ENCODE results near the gene TIAM2. TPM values are rescaled to one million over a fixed set of nuclear protein-coding genes. Genes with fewer than 3 reads are reported as not detected.

TIAM2 gene
- total and polyA plus RNA-seq, 2 experiments from 2014 or later, result 14.2 to 24.4 TPM

- Histone ChIP-seq H3F3A (replicated peaks; ENCODE audit: low read depth) (peaks cover 3% of the 10 kb centered on the region; the same call in 1 of the 2 replicates), H3K4me1 (ENCODE audit: insufficient read depth) (no peaks in the 10 kb centered on the region), H2AFZ (no peak overlapping the region), H3K9me2 (ENCODE audit: insufficient read depth) (no peaks in the 10 kb centered on the region), H3K36me3 (ENCODE audit: insufficient read depth) (no peaks in the 10 kb centered on the region), H3K27me3 (ENCODE audit: insufficient read depth) (no peaks in the 10 kb centered on the region), H3K4me2 (no peak overlapping the region), H3K4me3 (no peak overlapping the region), H4K20me1 (replicated peaks; ENCODE audit: insufficient read depth) (no peaks in the 10 kb centered on the region), H3K27ac (ENCODE audit: low read depth) (no peak overlapping the region), H3K79me2 (replicated peaks; ENCODE audit: insufficient read depth) (no peaks in the 10 kb centered on the region)
- Mint-ChIP-seq H3K27me3 (ENCODE audit: insufficient read depth, low read depth, poor library complexity) (peaks cover 6% of the 10 kb centered on the region), H3K4me1 (peaks cover 4% of the 10 kb centered on the region; the same call in 2 of the 3 replicates), H3K27ac (no peak overlapping the region), H3K36me3 (ENCODE audit: low read depth) (no peaks in the 10 kb centered on the region; the same call in 2 of the 3 replicates), H3K9me3 (no peaks in the 10 kb centered on the region), H3K4me3 (no peak overlapping the region)
- DNase-seq (ENCODE audit: low spot score), result no peak
- ATAC-seq, result no peak
- TF ChIP-seq STAT1 (IDR thresholded peaks at IDR 0.05; ENCODE audit: unreplicated experiment), result no peak
- no peak for TF ChIP-seq EZH2 (IDR thresholded peaks at IDR 0.05; ENCODE audit: low read depth, unreplicated experiment)
- TF ChIP-seq CREB1 (CRISPR knock-in tag; IDR thresholded peaks at IDR 0.05; ENCODE audit: low read depth), result no peak
- no peak for TF ChIP-seq ZNF462 (CRISPR knock-in tag; IDR thresholded peaks at IDR 0.05)
- no peak for TF ChIP-seq ZNF114 (CRISPR knock-in tag; IDR thresholded peaks at IDR 0.05)
- no peak for TF ChIP-seq ZNF331 (CRISPR knock-in tag; IDR thresholded peaks at IDR 0.05; ENCODE audit: low read depth)
- TF ChIP-seq ETS1 (IDR thresholded peaks at IDR 0.05), result no peak
- TF ChIP-seq NANOG (IDR thresholded peaks at IDR 0.05; ENCODE audit: borderline replicate concordance), result no peak
Measured at GRCh38 chr6:154960299-154960843, 34.7 kb upstream of the TIAM2 start.
